Measurements from ENCODE around the gene CHST11. TPM values are rescaled to one million over a fixed set of nuclear protein-coding genes. Genes with fewer than 3 reads are reported as not detected.

The CHST11 gene
- total RNA-seq, 1 donor from 2014 or later, result 71.4 TPM

- intact Hi-C loops (cut with micrococcal nuclease), result no loop called here
Observed at GRCh38 chr12:104501660-104502059, 44.9 kb downstream of the CHST11 start.

GRCh38 chr12:104502217-104502616, 45.5 kb downstream of the CHST11 start:
- intact Hi-C loops (cut with micrococcal nuclease), result no loop called here

GRCh38 chr12:104502638-104503037, 45.9 kb downstream of the CHST11 start:
- intact Hi-C loops (cut with micrococcal nuclease), result no loop called here

- intact Hi-C loops (cut with micrococcal nuclease), result no loop called here
Observed at GRCh38 chr12:104503191-104503590, 46.4 kb downstream of the CHST11 start.

DNA sequence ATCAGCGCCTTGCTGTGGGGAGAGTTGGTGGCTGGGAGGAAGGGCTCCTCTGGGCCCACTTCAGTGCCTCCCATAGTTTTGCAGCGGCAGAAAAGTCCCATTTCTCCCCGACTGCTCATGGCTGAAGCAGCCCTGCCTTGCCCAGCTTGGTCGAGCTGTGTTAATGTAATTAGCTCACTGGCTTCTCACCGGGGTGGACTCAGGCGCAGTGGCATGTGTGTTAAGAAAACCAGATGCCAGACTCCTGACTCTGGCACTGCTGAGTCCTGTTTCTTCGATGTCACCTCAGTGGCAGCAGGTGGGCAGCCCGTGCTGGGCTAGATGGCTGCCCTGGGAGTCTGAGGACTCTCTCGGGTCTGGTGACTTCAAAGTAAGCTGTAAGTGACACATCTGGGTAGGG, 47.4 kb downstream of the CHST11 start:
- intact Hi-C loops (cut with micrococcal nuclease), result no loop called here

- intact Hi-C loops (cut with micrococcal nuclease), result no loop called here
Observed at GRCh38 chr12:104505095-104505818, 48.5 kb downstream of the CHST11 start.

GRCh38 chr12:104506676-104507401, 50.1 kb downstream of the CHST11 start:
- intact Hi-C loops (cut with micrococcal nuclease), result no loop called here

- intact Hi-C loops (cut with micrococcal nuclease), result no loop called here
Observed at GRCh38 chr12:104507672-104508071, 50.9 kb downstream of the CHST11 start.

DNA sequence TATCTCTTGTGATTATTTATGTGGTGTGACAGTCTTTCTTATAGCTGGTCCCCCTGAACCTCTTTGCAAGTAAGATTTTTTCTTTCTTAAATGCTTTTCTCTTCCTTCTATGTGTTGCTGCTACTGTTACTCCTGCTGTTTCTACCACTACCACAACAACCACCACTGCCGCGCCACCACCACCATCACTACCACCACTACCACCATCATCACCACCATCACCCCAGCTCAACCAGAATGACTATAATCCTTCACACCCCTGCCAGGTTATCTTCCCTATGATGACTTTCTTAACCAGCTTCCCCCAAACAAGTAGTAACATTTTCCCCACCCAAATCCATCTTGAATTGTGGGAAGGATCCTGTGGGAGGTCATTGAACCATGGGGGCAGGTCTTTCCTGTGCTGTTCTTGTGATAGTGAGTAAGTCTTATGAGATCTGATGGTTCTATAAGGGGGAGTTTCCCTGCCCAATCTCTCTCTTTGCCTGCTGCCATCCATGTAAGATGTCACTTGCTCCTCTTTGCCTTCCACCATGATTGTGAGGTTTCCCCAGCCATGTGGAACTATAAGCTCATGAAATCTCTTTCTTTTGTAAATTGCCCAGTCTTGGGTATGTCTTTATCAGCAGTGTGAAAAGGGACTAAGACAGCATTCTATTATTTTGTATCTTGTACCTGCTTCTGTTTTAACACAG, 52.2 kb downstream of the CHST11 start:
- intact Hi-C loops (cut with micrococcal nuclease), result no loop called here

DNA sequence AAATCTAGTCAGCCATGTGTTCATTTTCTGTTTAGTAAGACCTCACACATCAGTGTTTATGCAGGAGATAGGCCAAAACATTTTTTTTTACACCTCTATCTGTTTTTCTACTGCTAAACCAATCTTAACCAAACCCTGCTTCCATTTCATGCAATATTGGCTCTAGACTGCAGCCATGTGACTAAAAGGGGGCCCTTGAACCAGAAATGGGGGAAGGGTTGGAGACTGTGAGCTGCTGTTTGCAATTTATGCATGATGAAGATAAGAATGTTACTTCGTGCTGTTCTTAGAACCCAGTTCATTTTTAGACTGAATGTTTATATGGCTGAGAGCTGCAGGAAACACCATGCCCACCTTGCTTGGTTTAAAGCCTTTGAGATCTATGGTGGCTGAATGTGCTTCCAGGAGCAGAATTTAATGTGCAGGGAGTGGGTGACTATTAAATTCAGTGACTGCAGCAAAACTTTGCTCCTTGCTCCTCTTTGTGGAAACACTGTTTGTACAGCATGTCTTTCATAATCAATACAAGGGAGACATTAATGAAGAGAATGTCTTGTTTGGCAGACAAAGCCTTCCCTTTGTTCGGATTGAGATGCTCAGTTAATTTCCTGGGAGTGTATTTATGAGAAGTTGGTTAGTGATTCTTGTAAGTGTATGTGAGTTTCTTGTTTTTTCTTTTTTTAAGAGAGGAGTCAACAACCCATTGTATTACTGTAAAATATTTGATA, 53.6 kb downstream of the CHST11 start:
- intact Hi-C loops (cut with micrococcal nuclease), result no loop called here

DNA sequence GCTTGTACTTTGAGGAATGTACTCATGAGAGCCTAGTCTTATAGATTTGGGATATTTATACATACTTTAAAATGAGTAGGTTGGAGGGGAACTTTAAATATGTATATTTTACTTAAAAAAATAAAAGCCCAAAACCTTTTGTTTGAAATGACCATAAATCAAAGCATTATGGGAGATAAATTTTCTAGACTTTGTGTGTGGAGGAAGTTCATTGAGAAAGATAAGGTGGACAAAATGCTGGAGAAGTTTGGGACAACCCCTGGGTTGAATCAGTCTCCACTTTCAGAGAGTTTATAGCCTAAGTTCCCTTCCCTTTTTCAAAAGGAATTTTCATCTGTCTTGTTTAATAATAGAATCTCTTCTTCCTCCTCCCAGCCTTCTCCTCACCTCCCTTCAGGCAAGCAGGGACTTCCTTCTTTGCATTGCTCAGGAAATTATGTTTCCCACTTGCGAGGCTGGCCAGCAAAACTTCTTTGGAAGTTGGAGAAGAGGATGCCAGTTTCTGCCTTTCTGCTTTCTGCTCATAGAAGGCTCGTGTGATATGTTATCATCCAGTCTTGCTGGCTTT, 54.2 kb downstream of the CHST11 start:
- intact Hi-C loops (cut with micrococcal nuclease), result no loop called here

DNA sequence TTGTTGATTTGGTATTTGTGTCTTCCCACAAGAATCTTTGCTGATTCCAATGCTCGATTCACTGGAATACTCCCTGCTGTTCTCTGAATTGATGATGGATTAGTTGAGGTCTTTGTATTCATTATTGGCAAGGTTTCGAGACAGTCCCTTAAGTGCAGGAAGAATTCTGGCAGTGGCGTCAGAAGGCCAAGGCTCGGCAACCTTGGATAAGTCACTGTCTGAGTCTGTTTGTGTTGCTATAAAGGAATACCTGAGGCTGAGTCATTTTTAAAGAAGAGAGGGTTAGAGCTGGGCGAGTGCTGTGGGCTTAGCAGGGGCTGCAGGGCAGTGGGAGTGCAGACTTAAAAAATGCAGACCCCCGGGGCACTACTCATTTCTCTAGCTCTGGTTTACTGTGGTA, 56.9 kb downstream of the CHST11 start:
- intact Hi-C loops (cut with micrococcal nuclease), result no loop called here

- intact Hi-C loops (cut with micrococcal nuclease), result no loop called here
Observed at GRCh38 chr12:104514092-104514810, 57.5 kb downstream of the CHST11 start.

DNA sequence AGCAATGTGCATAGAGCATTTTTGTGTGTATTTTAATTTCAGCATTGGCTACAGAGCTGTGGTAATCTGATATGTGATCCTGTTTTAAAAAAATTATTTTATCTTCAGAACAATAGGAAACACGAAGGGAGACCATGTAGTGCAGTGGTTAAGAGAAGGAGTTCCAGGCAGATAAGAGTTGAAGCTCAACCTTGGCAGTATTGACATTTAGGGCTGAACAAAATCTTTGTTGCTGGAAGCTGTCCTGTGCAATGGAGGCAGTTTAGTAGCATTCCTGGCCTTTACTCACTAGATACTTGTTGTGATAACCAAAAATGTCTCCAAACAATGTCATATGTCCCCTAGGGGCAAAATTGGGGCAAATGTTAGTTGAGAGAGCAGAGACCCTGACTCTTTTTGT, 59.2 kb downstream of the CHST11 start:
- intact Hi-C loops (cut with micrococcal nuclease), result no loop called here

GRCh38 chr12:104516821-104517220, 60.1 kb downstream of the CHST11 start:
- intact Hi-C loops (cut with micrococcal nuclease), result no loop called here

DNA sequence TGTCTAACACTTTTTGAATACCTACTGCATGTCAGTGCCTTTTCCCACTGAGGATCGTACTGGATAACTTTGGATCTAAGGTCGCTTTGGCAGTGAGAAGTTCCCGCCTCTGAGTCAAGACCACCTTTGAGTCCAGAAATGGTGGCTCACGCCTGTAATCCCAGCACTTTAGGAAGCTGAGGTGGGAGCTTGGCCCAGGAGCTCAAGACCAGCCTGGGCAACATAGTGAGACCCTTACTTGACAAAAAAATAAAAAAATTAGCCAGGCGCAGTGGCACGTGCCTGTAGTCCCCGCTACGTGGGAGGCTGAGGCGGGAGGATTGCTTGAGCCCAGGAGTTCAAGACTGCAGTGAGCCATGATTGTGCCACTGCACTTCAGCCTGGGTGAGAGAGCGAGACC, 61.1 kb downstream of the CHST11 start:
- intact Hi-C loops (cut with micrococcal nuclease), result no loop called here

- intact Hi-C loops (cut with micrococcal nuclease), result no loop called here
Observed at GRCh38 chr12:104519190-104520019, 62.7 kb downstream of the CHST11 start.

GRCh38 chr12:104520242-104520900, 63.6 kb downstream of the CHST11 start:
- intact Hi-C loops (cut with micrococcal nuclease), result no loop called here

DNA sequence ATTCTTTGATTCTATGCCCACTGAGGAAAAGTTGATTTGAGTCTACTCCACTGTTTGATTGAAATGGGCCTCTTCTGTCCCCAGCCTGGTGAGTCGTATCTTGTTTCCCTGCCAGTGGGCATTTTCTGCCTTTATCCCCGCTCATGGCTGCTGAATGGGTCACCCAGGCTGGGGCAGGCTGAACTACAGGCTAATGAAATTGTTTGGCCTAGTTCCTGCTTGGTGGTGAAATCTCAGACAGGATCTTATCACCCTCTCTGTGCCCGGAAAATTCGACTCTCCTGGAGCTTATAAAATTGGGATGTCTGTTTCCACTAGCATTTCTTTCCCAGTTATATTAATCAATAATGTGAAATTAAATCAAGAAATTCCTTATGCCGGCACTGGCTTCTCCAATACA, 65.0 kb downstream of the CHST11 start:
- intact Hi-C loops (cut with micrococcal nuclease), result no loop called here

Measured in T-helper 2 cell treated with Interferon-gamma antibody and Interleukin-4, amounts not matched to agents 100 ng/mL and 5 ng/mL, for 36 hours (primary cell).